HG03469 (cell line): ENCODE results near the gene GIMAP6.
"Not testable (repeated sequence)": the region's sequence is repeated elsewhere in the genome, so short reads cannot be mapped to it uniquely, and the experiment has no call there.

ENCODE experiments used
- ATAC-seq: cut with Tn5 transposase; IDR thresholded peaks from one replicate; pipeline ENCODE4 v1.9.1; 2021; ENCODE audit warnings: mild to moderate bottlenecking, moderate library complexity, moderate number of reproducible peaks; ENCODE audit not compliant: unreplicated experiment

GIMAP6 gene

GRCh38 chr7:150586785-150587152, 45.4 kb downstream of the GIMAP6 start:
- ATAC-seq = no peak

- no peak for ATAC-seq
Measured at GRCh38 chr7:150586068-150586784, 46.0 kb downstream of the GIMAP6 start.

GRCh38 chr7:150585199-150585598, 47.0 kb downstream of the GIMAP6 start:
- no peak for ATAC-seq

- no peak for ATAC-seq
Measured at GRCh38 chr7:150580638-150581394, 51.4 kb downstream of the GIMAP6 start.

- not testable (repeated sequence) for ATAC-seq
Measured at GRCh38 chr7:150579979-150580637, 52.1 kb downstream of the GIMAP6 start.
